Progenitor cell of endocrine pancreas (in vitro differentiated cells): ENCODE results near the gene SLC1A5. TPM values are rescaled to one million over a fixed set of nuclear protein-coding genes. Genes with fewer than 3 reads are reported as not detected.

Experiments used
- DNase-seq: peaks from one replicate; pipeline ENCODE4 v3.0.0; 2021; ENCODE audit warnings: low spot score; ENCODE audit not compliant: unreplicated experiment
- H3K27ac Mint-ChIP-seq: 2 replicates; pipeline ENCODE4 v1.8.0; 2021; ENCODE audit warnings: mild to moderate bottlenecking, moderate library complexity, mixed read lengths
- H3K27me3 Mint-ChIP-seq: 2 replicates; pipeline ENCODE4 v1.8.0; 2021; ENCODE audit warnings: mixed read lengths
- H3K36me3 Mint-ChIP-seq: 2 replicates; pipeline ENCODE4 v1.8.0; 2022; ENCODE audit warnings: mixed read lengths; ENCODE audit not compliant: insufficient read depth
- H3K4me1 Mint-ChIP-seq: 2 replicates; pipeline ENCODE4 v1.8.0; 2021; ENCODE audit warnings: low read depth, mixed read lengths
- H3K4me3 Mint-ChIP-seq: 2 replicates; pipeline ENCODE4 v1.8.0; 2021; ENCODE audit warnings: low read depth, mild to moderate bottlenecking, moderate library complexity, mixed read lengths
- H3K9me3 Mint-ChIP-seq: 2 replicates; pipeline ENCODE4 v1.8.0; 2021; ENCODE audit warnings: low read depth, mixed read lengths
- total RNA-seq: library from RNA; stranded (reverse); gene quantifications from 2 replicates; pipeline ENCODE4 v1.2.1, GENCODE V29; 2021
- TF ChIP-seq, protein P1 (sequence below): fragments of 200-600 bp; sonication (generic); IDR thresholded peaks from one replicate; pipeline ENCODE4 v1.5.0; 2021; ENCODE audit warnings: antibody characterized with exemption, mild to moderate bottlenecking; ENCODE audit not compliant: unreplicated experiment

SLC1A5 gene
- total RNA-seq, 1 donor from 2014 or later: 24.2 TPM

DNA sequence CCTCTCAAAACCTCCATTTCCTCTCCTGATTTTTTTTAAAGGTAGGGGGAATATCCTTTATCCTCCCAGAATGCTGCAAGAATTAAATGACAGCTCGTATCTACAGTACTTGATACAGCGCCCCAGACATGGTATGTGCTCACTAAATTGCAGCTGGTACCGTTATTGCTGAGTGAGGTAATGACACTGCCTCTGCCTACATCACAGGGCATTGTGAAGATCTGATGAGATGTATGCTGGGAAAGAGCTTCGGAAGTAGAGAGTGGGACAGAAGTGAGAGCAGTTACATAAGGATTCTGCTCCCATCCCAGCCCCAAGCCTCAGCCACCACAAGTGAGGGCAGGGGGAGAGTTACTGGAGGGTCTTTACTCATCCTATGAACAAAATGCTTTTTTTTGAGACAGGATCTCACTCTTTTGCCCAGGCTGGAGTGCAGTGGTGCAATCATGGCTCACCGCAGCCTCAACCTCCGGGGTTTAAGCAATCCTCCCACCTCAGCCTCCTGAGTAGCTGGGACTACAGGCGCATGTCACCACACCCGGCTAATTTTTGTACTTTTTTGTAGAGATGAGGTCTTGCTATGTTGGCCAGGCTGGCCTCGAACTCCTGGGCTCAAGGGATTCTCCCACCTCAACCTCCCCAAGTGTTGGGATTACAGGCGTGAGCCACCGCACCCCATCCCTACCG, 44.2 kb downstream of the SLC1A5 start:
- peak overlapping the region; percentile 97 for H3K4me3 Mint-ChIP-seq
- DNase-seq: no peak
- peaks cover 16% of the 10 kb centered on the region for H3K4me1 Mint-ChIP-seq
- TF ChIP-seq, protein P1, sequence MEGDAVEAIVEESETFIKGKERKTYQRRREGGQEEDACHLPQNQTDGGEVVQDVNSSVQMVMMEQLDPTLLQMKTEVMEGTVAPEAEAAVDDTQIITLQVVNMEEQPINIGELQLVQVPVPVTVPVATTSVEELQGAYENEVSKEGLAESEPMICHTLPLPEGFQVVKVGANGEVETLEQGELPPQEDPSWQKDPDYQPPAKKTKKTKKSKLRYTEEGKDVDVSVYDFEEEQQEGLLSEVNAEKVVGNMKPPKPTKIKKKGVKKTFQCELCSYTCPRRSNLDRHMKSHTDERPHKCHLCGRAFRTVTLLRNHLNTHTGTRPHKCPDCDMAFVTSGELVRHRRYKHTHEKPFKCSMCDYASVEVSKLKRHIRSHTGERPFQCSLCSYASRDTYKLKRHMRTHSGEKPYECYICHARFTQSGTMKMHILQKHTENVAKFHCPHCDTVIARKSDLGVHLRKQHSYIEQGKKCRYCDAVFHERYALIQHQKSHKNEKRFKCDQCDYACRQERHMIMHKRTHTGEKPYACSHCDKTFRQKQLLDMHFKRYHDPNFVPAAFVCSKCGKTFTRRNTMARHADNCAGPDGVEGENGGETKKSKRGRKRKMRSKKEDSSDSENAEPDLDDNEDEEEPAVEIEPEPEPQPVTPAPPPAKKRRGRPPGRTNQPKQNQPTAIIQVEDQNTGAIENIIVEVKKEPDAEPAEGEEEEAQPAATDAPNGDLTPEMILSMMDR: no peak
- H3K9me3 Mint-ChIP-seq: no peaks in the 10 kb centered on the region
- no peak overlapping the region for H3K27ac Mint-ChIP-seq
- H3K36me3 Mint-ChIP-seq: peaks cover 3% of the 10 kb centered on the region
- H3K27me3 Mint-ChIP-seq: no peaks in the 10 kb centered on the region

DNA sequence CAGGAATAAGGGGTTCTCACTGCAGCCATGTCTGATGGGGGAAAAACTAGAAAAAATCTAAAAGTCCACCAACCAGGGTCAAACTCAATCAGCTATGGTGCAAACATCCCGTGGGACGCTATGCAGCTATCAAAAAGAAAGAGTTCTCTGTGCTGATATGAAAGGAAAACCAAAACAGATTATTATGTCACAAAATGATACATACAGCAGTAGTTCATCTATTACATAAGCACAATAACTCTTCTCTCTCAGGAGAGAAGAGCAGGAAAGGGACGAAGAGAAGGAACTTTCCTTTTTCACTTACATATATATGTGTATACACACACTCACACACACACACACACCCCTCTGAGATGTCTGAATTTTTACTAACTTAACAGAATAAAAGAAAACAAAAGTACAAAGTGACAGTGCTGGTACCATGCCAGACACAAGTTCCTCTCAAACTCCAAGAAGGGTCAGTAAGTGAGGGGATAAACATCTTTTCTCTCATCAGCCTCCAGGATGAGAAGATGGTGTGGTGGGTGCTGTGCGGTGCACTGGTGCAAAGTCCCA, 45.4 kb downstream of the SLC1A5 start:
- DNase-seq: no peak
- H3K4me1 Mint-ChIP-seq: peaks cover 16% of the 10 kb centered on the region
- no peak overlapping the region for H3K4me3 Mint-ChIP-seq
- H3K27me3 Mint-ChIP-seq: no peaks in the 10 kb centered on the region
- TF ChIP-seq, protein P1: no peak
- no peaks in the 10 kb centered on the region for H3K36me3 Mint-ChIP-seq
- H3K27ac Mint-ChIP-seq: peak overlapping the region; percentile 47
- H3K9me3 Mint-ChIP-seq: no peaks in the 10 kb centered on the region

DNA sequence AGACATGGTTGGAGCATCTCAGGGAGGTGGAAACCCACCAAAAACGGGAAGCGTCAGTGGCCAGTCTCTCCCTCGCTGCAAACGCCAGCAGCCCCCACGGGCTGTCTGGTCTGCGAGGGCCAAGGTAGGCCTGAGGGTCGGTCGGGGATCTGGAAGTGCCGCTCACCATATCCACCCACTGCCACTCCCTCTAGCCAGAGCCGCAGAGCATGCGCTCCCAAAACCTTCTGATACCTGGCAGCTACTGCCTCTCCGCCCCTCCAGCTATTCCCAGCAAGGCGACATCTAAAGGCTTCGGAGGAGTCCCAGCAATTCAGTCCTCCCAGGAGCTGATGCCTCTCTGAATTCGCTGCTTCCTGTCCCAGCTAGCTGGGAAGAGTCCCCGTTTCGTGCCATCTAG, 46.9 kb downstream of the SLC1A5 start:
- H3K4me3 Mint-ChIP-seq: no peak overlapping the region
- no peak for DNase-seq
- peaks cover 4% of the 10 kb centered on the region for H3K36me3 Mint-ChIP-seq
- H3K27me3 Mint-ChIP-seq: no peaks in the 10 kb centered on the region
- H3K9me3 Mint-ChIP-seq: no peaks in the 10 kb centered on the region
- no peak overlapping the region for H3K27ac Mint-ChIP-seq
- TF ChIP-seq, protein P1: no peak
- peaks cover 24% of the 10 kb centered on the region for H3K4me1 Mint-ChIP-seq

- Mint-ChIP-seq H3K9me3 (no peaks in the 10 kb centered on the region), H3K4me1 (peaks cover 12% of the 10 kb centered on the region), H3K27ac (peak overlapping the region; percentile 49), H3K27me3 (no peaks in the 10 kb centered on the region), H3K36me3 (peaks cover 4% of the 10 kb centered on the region), H3K4me3 (no peak overlapping the region)
- TF ChIP-seq, protein P1: no peak
- DNase-seq: no peak
These were observed 49.1 kb downstream of the SLC1A5 start for GRCh38 chr19:46739290-46739771.

GRCh38 chr19:46737761-46738171, 50.6 kb downstream of the SLC1A5 start:
- Mint-ChIP-seq H3K4me3 (no peak overlapping the region), H3K4me1 (peaks cover 10% of the 10 kb centered on the region), H3K27me3 (no peaks in the 10 kb centered on the region), H3K9me3 (no peaks in the 10 kb centered on the region), H3K36me3 (peaks cover 7% of the 10 kb centered on the region), H3K27ac (peak overlapping the region; percentile 82)
- TF ChIP-seq, protein P1: no peak
- no peak for DNase-seq
